OCI-LY1 (cell line): Measurements from ENCODE around the gene IL13.

Source experiments
- H2AFZ ChIP-seq: fragments of 200-600 bp; sonication (generic), shearing (Covaris generic); 2 replicates; pipeline ENCODE4 v1.6.0; 2014; ENCODE audit warnings: antibody characterized with exemption, mild to moderate bottlenecking, low read length
- H3F3A ChIP-seq: fragments of 200-600 bp; sonication (generic), shearing (Covaris generic); 2 replicates; pipeline ENCODE4 v1.6.0; 2014; ENCODE audit warnings: mild to moderate bottlenecking, antibody characterized with exemption, low read length, moderate library complexity; ENCODE audit not compliant: insufficient read depth
- H3K27ac ChIP-seq: fragments of 200-600 bp; sonication (generic); 2 replicates; pipeline ENCODE4 v1.5.1; 2014; ENCODE audit warnings: low read length, mixed run types, mild to moderate bottlenecking, low read depth; ENCODE audit not compliant: poor library complexity, severe bottlenecking
- H3K27me3 ChIP-seq: fragments of 200-600 bp; sonication (generic); 2 replicates; pipeline ENCODE4 v1.6.0; 2014; ENCODE audit warnings: antibody characterized with exemption, mild to moderate bottlenecking, low read length, moderate library complexity; ENCODE audit not compliant: insufficient read depth
- H3K36me3 ChIP-seq: fragments of 200-600 bp; sonication (generic); 2 replicates; pipeline ENCODE4 v1.6.1; 2014; ENCODE audit warnings: mild to moderate bottlenecking, antibody characterized with exemption, low read length, moderate library complexity, mixed read lengths; ENCODE audit not compliant: insufficient read depth
- H3K4me1 ChIP-seq: fragments of 200-600 bp; sonication (generic); 2 replicates; pipeline ENCODE4 v1.5.1; 2014; ENCODE audit warnings: mild to moderate bottlenecking, low read length, moderate library complexity; ENCODE audit not compliant: insufficient read depth, severe bottlenecking
- H3K4me2 ChIP-seq: fragments of 200-600 bp; sonication (generic), shearing (Covaris generic); 2 replicates; pipeline ENCODE4 v1.6.1; 2014; ENCODE audit warnings: low read length
- H3K4me3 ChIP-seq: fragments of 200-600 bp; sonication (generic); 2 replicates; pipeline ENCODE4 v1.5.1; 2014; ENCODE audit warnings: low read length, low read depth, mild to moderate bottlenecking, mixed read lengths; ENCODE audit not compliant: poor library complexity, severe bottlenecking
- H3K79me2 ChIP-seq: fragments of 200-600 bp; shearing (Covaris generic); 2 replicates; pipeline ENCODE4 v1.6.1; 2016; ENCODE audit warnings: mixed run types, low read length, mixed read lengths; ENCODE audit not compliant: insufficient read depth
- H3K9ac ChIP-seq: fragments of 200-600 bp; sonication (generic), shearing (Covaris generic); 2 replicates; pipeline ENCODE4 v1.6.1; 2014; ENCODE audit warnings: mild to moderate bottlenecking, low read length, mixed read lengths
- H3K9me2 ChIP-seq: fragments of 200-600 bp; sonication (generic), shearing (Covaris generic); 2 replicates; pipeline ENCODE4 v1.6.1; 2014; ENCODE audit warnings: low read depth, mild to moderate bottlenecking, low read length, mixed read lengths
- H3K9me3 ChIP-seq: fragments of 200-600 bp; shearing (Covaris generic); 2 replicates; pipeline ENCODE4 v1.6.1; 2014; ENCODE audit warnings: low read length, mixed read lengths
- H4K20me1 ChIP-seq: fragments of 200-600 bp; sonication (generic), shearing (Covaris generic); 2 replicates; pipeline ENCODE4 v1.6.0; 2016; ENCODE audit warnings: mild to moderate bottlenecking, low read length; ENCODE audit not compliant: insufficient read depth
- EZH2 ChIP-seq: fragments of 200-600 bp; sonication (generic), shearing (Covaris generic); IDR thresholded peaks from 2 replicates; pipeline ENCODE4 v1.8.0; 2017; ENCODE audit warnings: borderline replicate concordance, mixed run types, mild to moderate bottlenecking, antibody characterized with exemption, low read length, moderate library complexity, mixed read lengths
- TF ChIP-seq, protein P1 (sequence below): fragments of 200-600 bp; sonication (generic), shearing (Covaris generic); IDR thresholded peaks from 2 replicates; pipeline ENCODE4 v1.5.1; 2017; ENCODE audit warnings: mild to moderate bottlenecking, antibody characterized with exemption, low read length, moderate library complexity, mixed read lengths

The IL13 gene

DNA sequence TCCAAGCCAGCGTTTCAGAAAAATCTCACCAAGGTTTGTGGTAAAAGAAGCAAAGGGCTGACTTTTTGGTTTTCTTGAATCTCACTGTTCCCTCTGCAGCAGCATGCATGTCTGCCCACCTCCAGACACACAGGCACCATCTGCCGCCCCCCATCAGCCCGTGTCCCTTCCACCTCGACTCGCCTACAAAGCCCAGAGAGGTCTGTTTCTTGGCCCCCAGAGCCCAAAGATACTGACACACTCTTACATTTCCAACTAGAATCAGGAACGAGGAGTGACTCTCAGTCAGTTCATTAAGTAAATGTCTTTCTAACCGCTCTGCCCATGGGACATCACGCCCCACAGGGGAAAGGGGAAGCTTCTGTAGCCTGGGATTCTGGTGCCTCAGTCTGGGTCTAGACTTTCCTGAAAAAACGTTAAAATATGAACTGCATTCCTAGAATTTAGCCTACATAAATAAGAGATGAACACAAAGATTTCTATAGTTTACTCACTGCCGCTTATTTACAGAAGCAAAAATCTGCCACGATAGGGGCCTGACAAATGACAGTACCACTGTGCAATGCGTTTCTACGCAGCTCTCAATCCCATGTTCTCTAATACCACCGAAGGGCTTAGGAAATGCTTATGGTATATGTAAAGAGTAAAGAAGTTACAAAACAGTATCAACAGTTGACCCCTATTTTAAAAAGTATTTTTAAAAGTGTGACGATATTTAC is 19.9 kb downstream of the IL13 start:
- no peak overlapping the region for H3K4me2 ChIP-seq
- no peaks in the 10 kb centered on the region for H3K9me3 ChIP-seq
- H3K27ac ChIP-seq = no peak overlapping the region
- H3K9ac ChIP-seq = no peak overlapping the region
- H4K20me1 ChIP-seq = no peaks in the 10 kb centered on the region
- H3K4me3 ChIP-seq = no peak overlapping the region
- TF ChIP-seq, protein P1, sequence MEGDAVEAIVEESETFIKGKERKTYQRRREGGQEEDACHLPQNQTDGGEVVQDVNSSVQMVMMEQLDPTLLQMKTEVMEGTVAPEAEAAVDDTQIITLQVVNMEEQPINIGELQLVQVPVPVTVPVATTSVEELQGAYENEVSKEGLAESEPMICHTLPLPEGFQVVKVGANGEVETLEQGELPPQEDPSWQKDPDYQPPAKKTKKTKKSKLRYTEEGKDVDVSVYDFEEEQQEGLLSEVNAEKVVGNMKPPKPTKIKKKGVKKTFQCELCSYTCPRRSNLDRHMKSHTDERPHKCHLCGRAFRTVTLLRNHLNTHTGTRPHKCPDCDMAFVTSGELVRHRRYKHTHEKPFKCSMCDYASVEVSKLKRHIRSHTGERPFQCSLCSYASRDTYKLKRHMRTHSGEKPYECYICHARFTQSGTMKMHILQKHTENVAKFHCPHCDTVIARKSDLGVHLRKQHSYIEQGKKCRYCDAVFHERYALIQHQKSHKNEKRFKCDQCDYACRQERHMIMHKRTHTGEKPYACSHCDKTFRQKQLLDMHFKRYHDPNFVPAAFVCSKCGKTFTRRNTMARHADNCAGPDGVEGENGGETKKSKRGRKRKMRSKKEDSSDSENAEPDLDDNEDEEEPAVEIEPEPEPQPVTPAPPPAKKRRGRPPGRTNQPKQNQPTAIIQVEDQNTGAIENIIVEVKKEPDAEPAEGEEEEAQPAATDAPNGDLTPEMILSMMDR = no peak
- no peak for TF ChIP-seq EZH2
- no peaks in the 10 kb centered on the region for H3K27me3 ChIP-seq
- no peaks in the 10 kb centered on the region for H3K36me3 ChIP-seq
- H2AFZ ChIP-seq = no peak overlapping the region
- no peaks in the 10 kb centered on the region for H3K79me2 ChIP-seq
- no peaks in the 10 kb centered on the region for H3F3A ChIP-seq
- peaks cover 18% of the 10 kb centered on the region for H3K4me1 ChIP-seq
- H3K9me2 ChIP-seq = no peaks in the 10 kb centered on the region

DNA sequence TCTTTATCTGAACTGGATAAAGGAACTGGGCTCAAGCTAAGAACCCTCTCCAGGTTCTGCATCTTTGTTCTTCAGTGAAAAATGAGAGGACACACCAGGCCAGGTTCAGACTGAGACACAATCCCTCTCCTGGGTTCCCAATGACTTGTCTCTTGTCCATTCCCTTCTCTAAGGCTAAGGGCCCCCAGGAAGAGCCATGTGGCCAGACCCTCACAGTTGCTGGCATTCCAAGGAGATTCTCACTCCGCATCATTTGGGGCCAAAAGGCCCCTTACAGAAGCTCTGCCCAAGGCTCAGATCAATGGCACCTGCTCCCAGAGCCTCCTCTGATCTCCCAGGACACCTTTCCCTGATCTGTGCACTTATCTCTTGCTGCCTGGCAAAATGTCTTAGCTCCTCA is 20.8 kb downstream of the IL13 start:
- no peak overlapping the region for H3K9ac ChIP-seq
- H2AFZ ChIP-seq = no peak overlapping the region
- H3K27me3 ChIP-seq = no peaks in the 10 kb centered on the region
- H3K4me2 ChIP-seq = no peak overlapping the region
- H3F3A ChIP-seq = no peaks in the 10 kb centered on the region
- H3K79me2 ChIP-seq = no peaks in the 10 kb centered on the region
- peaks cover 23% of the 10 kb centered on the region for H3K4me1 ChIP-seq
- H3K27ac ChIP-seq = no peak overlapping the region
- H3K4me3 ChIP-seq = no peak overlapping the region
- TF ChIP-seq, protein P1 = no peak
- no peak for TF ChIP-seq EZH2
- no peaks in the 10 kb centered on the region for H4K20me1 ChIP-seq
- H3K9me2 ChIP-seq = no peaks in the 10 kb centered on the region
- H3K9me3 ChIP-seq = no peaks in the 10 kb centered on the region
- no peaks in the 10 kb centered on the region for H3K36me3 ChIP-seq

DNA sequence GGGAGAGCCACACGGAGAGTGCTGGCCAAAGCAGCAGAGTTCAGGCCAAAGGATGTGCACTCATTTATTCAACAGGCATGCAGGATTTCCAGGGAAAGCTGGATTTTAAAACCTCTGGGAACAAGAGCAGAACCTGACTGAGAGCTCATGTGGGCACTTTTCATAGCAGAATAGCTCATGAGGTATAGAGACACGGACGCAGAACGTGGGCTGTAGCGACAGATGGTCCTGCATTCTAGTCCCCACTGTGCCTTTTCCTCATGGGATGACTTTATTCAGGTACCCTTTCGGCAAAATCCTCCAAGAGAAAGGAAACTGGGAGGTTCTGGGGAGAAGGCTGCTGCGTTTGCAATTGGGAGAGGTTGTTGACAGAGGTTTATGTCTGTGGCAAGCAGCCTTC is 21.2 kb downstream of the IL13 start:
- Histone ChIP-seq H3K4me3 (no peak overlapping the region), H3K36me3 (no peaks in the 10 kb centered on the region), H3K9ac (no peak overlapping the region), H3K79me2 (no peaks in the 10 kb centered on the region), H2AFZ (no peak overlapping the region), H4K20me1 (no peaks in the 10 kb centered on the region), H3K9me2 (no peaks in the 10 kb centered on the region), H3K27me3 (no peaks in the 10 kb centered on the region), H3K27ac (no peak overlapping the region), H3F3A (no peaks in the 10 kb centered on the region), H3K4me1 (peaks cover 23% of the 10 kb centered on the region), H3K4me2 (no peak overlapping the region), H3K9me3 (no peaks in the 10 kb centered on the region)
- TF ChIP-seq EZH2 = no peak
- TF ChIP-seq, protein P1 = no peak
